Endodermal cell (in vitro differentiated cells): ENCODE results near the gene ZSCAN10. TPM values are rescaled to one million over a fixed set of nuclear protein-coding genes. Genes with fewer than 3 reads are reported as not detected.

Source experiments
- DNase-seq: peaks from one replicate; pipeline ENCODE4 v3.0.0-alpha.2; 2017
- H3K27ac ChIP-seq: 2 replicates; pipeline ENCODE4 v1.5.1; 2013; ENCODE audit warnings: mild to moderate bottlenecking, low read depth, low read length, moderate library complexity
- H3K27me3 ChIP-seq: 2 replicates; pipeline ENCODE4 v1.6.1; 2013; ENCODE audit warnings: mild to moderate bottlenecking, low read length, moderate library complexity; ENCODE audit not compliant: insufficient read depth, control insufficient read depth, poor library complexity, severe bottlenecking
- H3K36me3 ChIP-seq: 2 replicates; pipeline ENCODE4 v1.7.0; 2013; ENCODE audit warnings: mild to moderate bottlenecking, low read length, moderate library complexity; ENCODE audit not compliant: control insufficient read depth, insufficient read depth
- H3K4me1 ChIP-seq: one replicate; pipeline ENCODE4 v1.7.0; 2013; ENCODE audit warnings: low read length; ENCODE audit not compliant: control insufficient read depth, insufficient read depth
- H3K4me3 ChIP-seq: 2 replicates; pipeline ENCODE4 v1.5.1; 2013; ENCODE audit warnings: mild to moderate bottlenecking, low read length, moderate library complexity
- H3K9ac ChIP-seq: 2 replicates; pipeline ENCODE4 v1.6.1; 2013; ENCODE audit warnings: mild to moderate bottlenecking, low read length, moderate library complexity; ENCODE audit not compliant: poor library complexity, severe bottlenecking; ENCODE audit errors: extremely low read depth
- H3K9me3 ChIP-seq: 2 replicates; pipeline ENCODE4 v1.6.1; 2013; ENCODE audit warnings: mild to moderate bottlenecking, low read length, moderate library complexity; ENCODE audit not compliant: control insufficient read depth
- H3K27ac Mint-ChIP-seq: 2 replicates; pipeline ENCODE4 v1.8.0; 2020; ENCODE audit warnings: mixed read lengths
- H3K27me3 Mint-ChIP-seq: 2 replicates; pipeline ENCODE4 v1.8.0; 2021; ENCODE audit warnings: mild to moderate bottlenecking, mixed read lengths; ENCODE audit not compliant: insufficient read depth
- H3K36me3 Mint-ChIP-seq: 2 replicates; pipeline ENCODE4 v1.8.0; 2020; ENCODE audit warnings: low read depth, mixed read lengths
- H3K4me1 Mint-ChIP-seq: 2 replicates; pipeline ENCODE4 v1.8.0; 2020; ENCODE audit warnings: mixed read lengths
- H3K4me3 Mint-ChIP-seq: 2 replicates; pipeline ENCODE4 v1.8.0; 2020; ENCODE audit warnings: mild to moderate bottlenecking, moderate library complexity, mixed read lengths
- H3K9me3 Mint-ChIP-seq: 2 replicates; pipeline ENCODE4 v1.8.0; 2020; ENCODE audit warnings: mild to moderate bottlenecking, mixed read lengths
- WGBS, 2 experiments: methylation state at CpG; one replicate each; pipeline versions ENCODE4 v1.1.5 to v1.1.7; 2013; ENCODE audit warnings: missing lambda C conversion rate in 2 of 2, mixed read lengths in 1 of 2; ENCODE audit not compliant: insufficient coverage in 1 of 2, insufficient read length in 1 of 2; 5-methylcytosine and 5-hydroxymethylcytosine counted together
- total RNA-seq, 2 donors: library from RNA; stranded (reverse); fragmentation: NEBNext Ultra II Directional in 1 of 2; extraction: Animal tissue kit (Norgen Biotek cat#: 25700) in 1 of 2; gene quantifications; 2 replicates in 1 of 2; 3 replicates in 1 of 2; pipeline ENCODE4 v1.2.1, GENCODE V29; 2021
- TF ChIP-seq, protein P1 (sequence below): fragments of 200-600 bp; sonication (generic); conservative IDR thresholded peaks from 2 replicates; pipeline ENCODE4 v1.5.0; 2021; ENCODE audit warnings: antibody characterized with exemption, mild to moderate bottlenecking

Gene ZSCAN10
- total RNA-seq, 2 donors from 2014 or later: 36.6 to 70.0 TPM

DNA sequence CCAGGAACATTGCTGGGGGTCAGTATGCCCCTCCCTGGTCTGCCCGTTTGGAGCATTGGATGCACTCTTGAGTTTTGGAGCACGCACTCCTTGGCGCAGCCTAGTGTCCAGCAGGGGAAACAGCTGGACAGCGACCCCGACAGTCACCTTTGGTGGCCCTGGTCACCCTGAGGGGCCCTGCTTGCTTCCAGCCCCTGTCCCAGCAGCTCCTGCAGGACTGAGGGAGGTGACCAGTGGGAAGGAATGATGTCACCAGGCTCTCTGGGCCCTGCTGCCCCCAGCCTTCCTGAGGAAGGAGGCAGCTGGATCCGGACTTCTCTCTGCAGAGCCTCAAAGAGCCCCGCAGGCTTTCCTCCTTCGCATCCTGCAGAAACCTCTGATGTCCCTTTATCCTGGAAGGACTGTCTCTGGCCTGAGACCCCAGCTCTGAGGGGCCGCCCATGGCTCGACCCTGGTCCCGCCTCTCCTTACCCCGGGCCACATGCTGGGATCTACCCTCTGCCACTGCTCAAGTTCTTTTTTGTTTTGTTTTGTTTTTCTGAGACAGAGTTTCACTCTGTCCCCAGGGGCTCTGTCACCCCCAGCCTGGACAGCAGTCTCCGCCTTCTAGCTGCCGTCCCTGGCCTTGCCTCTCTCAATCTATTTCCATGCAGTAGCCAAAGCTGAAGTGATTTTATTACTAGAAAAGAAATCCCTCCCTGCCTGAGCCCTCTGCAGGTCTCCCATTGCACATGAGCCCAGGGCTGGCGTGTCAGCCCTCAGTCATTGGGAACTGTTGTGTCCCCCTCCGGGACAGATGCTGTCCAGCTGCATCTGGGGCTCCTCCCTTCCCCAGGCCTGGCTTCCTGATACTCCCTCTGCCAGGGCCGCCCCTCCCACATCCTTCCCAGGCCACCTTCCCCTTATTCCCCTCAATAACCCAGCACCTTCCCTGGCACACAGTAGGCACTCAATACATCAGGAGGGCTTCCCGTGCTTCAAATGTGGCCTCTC is 11.6 kb downstream of the ZSCAN10 start:
- H3K9ac ChIP-seq: no peak overlapping the region
- H3K36me3 ChIP-seq: peaks cover 3% of the 10 kb centered on the region
- TF ChIP-seq, protein P1, sequence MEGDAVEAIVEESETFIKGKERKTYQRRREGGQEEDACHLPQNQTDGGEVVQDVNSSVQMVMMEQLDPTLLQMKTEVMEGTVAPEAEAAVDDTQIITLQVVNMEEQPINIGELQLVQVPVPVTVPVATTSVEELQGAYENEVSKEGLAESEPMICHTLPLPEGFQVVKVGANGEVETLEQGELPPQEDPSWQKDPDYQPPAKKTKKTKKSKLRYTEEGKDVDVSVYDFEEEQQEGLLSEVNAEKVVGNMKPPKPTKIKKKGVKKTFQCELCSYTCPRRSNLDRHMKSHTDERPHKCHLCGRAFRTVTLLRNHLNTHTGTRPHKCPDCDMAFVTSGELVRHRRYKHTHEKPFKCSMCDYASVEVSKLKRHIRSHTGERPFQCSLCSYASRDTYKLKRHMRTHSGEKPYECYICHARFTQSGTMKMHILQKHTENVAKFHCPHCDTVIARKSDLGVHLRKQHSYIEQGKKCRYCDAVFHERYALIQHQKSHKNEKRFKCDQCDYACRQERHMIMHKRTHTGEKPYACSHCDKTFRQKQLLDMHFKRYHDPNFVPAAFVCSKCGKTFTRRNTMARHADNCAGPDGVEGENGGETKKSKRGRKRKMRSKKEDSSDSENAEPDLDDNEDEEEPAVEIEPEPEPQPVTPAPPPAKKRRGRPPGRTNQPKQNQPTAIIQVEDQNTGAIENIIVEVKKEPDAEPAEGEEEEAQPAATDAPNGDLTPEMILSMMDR: peak; percentile 67
- peaks cover 29% of the 10 kb centered on the region for H3K36me3 Mint-ChIP-seq
- H3K9me3 Mint-ChIP-seq: no peaks in the 10 kb centered on the region
- DNase-seq: peak; percentile 72
- no peak overlapping the region for H3K4me3 Mint-ChIP-seq
- no peaks in the 10 kb centered on the region for H3K9me3 ChIP-seq
- no peak overlapping the region for H3K4me3 ChIP-seq
- WGBS, 2 experiments: 71 to 86% methylated on average over 14 to 18 of the region's 18 CpGs
- H3K27ac Mint-ChIP-seq: peak overlapping the region; percentile 45
- H3K4me1 Mint-ChIP-seq: peaks cover 8% of the 10 kb centered on the region
- no peaks in the 10 kb centered on the region for H3K4me1 ChIP-seq
- H3K27me3 Mint-ChIP-seq: no peaks in the 10 kb centered on the region
- H3K27ac ChIP-seq: no peak overlapping the region
- no peaks in the 10 kb centered on the region for H3K27me3 ChIP-seq

DNA sequence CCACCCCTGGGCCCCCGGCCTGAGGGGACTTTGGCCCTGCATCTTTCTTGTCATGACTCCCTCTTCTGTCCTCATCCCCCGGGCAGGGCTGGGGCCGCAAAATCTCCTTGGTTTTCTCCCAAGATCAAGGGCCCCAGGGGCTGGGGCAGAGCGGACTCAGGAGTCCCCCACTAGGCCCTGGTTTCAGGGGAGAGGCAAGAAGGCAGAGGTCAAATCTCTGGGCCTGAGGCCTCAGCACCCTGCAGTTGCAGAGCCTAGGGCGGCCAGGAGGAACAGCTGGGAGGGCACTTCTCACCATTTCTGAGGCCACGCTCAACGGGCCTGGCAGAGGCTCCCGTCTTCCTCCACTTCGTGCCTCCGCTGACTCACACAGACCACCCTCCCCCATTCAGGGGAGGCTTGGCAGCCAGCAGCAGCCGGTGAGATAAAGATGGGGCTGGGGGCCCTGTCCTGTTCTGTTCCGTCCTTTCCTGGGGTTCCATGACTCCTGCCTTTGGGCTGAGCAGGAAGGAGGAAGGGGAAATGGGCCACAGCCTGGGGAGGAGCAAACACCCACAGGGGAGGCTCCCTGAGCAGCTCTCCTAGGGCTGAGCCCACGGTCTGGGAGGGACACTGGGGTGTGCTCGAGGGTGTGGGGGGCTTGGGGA is 12.4 kb downstream of the ZSCAN10 start:
- H3K27me3 Mint-ChIP-seq: no peaks in the 10 kb centered on the region
- peaks cover 23% of the 10 kb centered on the region for H3K36me3 Mint-ChIP-seq
- Histone ChIP-seq H3K4me1 (no peaks in the 10 kb centered on the region), H3K4me3 (no peak overlapping the region), H3K27ac (no peak overlapping the region), H3K27me3 (no peaks in the 10 kb centered on the region), H3K9me3 (no peaks in the 10 kb centered on the region), H3K36me3 (peaks cover 3% of the 10 kb centered on the region), H3K9ac (no peak overlapping the region)
- peak; percentile 55 for DNase-seq
- H3K4me1 Mint-ChIP-seq: peaks cover 8% of the 10 kb centered on the region
- TF ChIP-seq, protein P1: no peak
- no peak overlapping the region for H3K4me3 Mint-ChIP-seq
- H3K9me3 Mint-ChIP-seq: no peaks in the 10 kb centered on the region
- 91 to 97% methylated on average over 5 to 14 of the region's 14 CpGs for WGBS, 2 experiments
- H3K27ac Mint-ChIP-seq: no peak overlapping the region

DNA sequence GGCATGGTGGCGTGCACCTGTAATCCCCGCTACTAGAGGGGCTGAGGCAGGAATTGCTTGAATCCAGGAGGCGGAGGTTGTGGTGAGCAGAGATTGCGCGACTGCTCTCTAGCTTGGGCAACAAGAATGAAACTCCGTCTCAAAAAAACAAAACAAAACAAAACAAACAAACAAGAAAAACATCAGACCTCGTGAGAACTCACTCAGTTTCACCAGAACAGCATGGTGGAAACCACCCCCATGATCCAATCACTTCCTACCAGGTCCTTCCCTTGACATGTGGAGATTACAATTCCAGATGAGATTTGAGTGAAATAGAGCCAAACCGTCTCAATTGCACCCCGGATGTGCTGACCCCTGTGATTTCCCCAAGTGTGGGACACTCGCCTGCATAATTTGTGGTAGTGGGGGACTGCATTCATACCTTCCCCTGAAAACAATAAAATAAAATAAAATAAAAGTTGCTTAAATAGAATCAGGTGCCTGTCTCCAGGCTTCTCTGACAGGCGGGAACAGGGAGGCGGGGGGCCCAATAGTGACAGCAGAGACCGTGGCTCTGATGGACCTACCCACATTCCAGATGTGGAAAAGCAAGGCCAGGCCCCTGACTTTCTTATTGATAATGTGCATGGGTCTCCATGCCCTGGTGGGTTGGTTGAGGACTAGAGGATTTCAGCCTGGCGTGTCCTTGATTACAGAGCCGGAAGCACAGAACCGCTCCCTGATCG is 13.1 kb downstream of the ZSCAN10 start:
- H3K4me1 Mint-ChIP-seq: peaks cover 8% of the 10 kb centered on the region
- 93 to 96% methylated on average over 10 to 17 of the region's 17 CpGs for WGBS, 2 experiments
- Histone ChIP-seq H3K9ac (no peak overlapping the region), H3K27ac (no peak overlapping the region), H3K36me3 (peaks cover 3% of the 10 kb centered on the region), H3K4me3 (no peak overlapping the region), H3K9me3 (no peaks in the 10 kb centered on the region), H3K27me3 (no peaks in the 10 kb centered on the region), H3K4me1 (no peaks in the 10 kb centered on the region)
- no peak overlapping the region for H3K4me3 Mint-ChIP-seq
- H3K27me3 Mint-ChIP-seq: no peaks in the 10 kb centered on the region
- TF ChIP-seq, protein P1: no peak
- peaks cover 17% of the 10 kb centered on the region for H3K36me3 Mint-ChIP-seq
- no peak for DNase-seq
- no peaks in the 10 kb centered on the region for H3K9me3 Mint-ChIP-seq
- no peak overlapping the region for H3K27ac Mint-ChIP-seq
